GM19463 (cell line): ENCODE measurements around the gene KIAA1217.

Source experiments
- ATAC-seq: cut with Tn5 transposase; IDR thresholded peaks from one replicate; pipeline ENCODE4 v1.9.1; 2021; ENCODE audit warnings: mild to moderate bottlenecking, moderate library complexity; ENCODE audit not compliant: unreplicated experiment

Gene KIAA1217

DNA sequence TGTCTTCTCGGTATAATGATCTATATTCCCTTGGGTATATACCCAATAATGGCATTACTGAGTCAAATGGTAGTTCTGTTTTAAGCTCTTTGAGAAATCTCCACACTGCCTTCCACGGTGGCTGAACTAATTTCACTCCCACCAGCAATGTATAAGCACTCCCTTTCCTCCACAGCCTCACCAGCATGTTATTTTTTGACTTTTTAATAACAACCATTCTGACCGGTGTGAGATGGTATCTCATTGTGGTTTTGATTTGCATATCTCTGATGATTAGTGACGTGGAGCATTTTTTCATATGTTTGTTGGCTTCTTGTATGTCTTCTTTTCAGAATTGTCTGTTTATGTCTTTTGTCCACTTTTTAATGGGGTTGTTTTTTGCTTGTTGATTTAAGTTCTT lies 33.6 kb downstream of the KIAA1217 start:
- ATAC-seq: no peak

DNA sequence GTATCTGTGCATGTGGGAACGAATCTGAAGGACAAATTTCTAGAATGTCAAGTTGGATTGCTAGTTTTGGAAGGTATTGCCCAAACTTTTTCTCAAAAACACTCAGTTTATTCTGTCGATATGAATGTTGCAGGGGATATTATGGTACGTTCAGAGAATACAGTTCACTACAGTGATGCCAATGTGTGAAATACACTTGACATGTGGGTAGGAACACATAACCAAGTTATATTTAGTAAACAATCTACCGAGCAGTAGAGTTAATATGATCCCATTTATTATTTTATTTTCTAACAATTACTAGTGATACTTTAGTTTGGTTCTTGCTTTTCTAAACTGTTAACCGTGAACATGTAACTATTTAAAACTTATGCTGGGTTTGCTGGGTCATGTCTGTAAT lies 37.4 kb downstream of the KIAA1217 start:
- no peak for ATAC-seq

DNA sequence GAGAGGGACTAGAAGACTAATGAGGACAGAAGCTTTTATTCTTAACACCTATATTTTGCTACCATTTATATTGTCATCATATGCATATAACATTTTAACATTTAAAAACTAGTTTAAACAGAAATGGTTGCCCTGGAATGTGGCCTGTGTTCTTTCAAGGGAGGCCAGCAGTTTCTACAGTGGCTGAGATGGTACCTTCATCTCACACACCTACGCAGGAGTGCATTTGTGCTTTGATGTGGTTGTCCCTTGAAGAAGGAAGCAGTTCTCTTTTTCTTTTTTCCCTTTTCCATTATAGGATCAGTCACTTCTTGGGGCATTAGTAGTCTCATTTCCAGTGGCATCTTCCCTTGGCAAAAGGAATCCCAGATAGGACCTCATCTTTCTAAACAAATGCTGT lies 38.9 kb downstream of the KIAA1217 start:
- ATAC-seq: no peak

DNA sequence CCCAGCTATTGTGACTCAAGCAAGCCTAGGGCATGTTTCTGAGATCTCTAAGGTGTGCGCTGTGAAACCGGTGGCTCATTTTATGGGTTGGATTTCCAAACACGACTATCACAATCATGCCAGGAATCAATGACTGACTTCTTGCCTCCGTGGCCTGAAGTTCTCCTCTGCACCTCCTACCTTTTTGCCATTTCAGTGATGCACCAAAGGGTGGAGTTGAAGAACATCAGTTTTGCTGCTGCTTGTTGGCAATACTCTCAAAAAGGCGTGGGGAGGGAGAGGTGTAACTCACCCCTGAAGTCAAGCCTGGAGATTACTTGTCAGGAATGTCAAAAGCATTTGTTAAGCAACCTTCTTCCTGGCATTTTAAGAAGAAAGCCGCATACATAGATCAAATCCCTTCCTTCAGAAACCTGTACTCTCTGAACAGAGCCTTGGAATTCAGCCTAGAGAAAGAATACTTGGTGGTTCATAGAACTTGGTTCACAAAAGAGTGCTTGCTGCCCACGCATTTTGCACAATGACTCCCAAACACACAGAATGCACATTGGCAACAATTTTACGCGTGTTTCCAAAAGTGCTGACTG lies 41.0 kb downstream of the KIAA1217 start:
- ATAC-seq: no peak

DNA sequence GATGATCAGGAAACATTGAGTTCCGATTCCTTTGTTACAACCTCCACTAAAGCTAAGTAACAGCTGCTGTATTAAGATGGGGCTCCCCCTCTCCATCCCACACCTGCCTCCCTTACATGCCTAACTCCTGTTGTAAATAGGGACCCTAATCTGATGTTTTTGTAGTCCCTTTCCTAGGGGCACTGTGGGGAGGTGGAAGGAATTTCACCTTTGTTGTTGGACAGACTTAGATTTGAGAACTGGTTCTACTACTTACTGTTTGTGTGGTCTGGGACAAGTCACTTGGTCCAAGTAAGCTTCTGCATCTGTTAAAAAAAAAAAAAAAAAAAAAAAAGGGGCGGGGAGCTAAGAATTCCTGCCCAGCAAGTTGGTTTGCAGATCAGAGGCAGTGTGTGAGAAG lies 42.6 kb downstream of the KIAA1217 start:
- ATAC-seq: no peak

DNA sequence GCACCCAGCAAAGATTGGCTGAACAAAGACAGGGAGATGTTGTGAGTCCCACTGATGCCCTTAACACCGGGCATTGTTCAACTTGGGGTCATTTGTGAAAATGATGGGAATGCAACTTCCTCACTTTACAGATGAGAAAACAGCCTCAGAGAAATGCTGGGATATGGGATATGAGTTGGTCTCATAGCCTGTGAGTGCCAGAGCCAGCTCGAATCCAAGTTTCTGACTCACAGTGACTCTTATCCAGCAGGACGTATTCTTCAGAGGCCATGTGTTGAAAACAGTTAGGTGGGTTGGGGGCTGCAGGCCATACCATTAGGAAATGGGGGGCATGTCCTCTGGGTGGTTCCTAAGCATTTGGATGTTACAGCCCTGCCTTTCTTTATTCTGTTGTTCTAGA lies 45.2 kb downstream of the KIAA1217 start:
- ATAC-seq: no peak

DNA sequence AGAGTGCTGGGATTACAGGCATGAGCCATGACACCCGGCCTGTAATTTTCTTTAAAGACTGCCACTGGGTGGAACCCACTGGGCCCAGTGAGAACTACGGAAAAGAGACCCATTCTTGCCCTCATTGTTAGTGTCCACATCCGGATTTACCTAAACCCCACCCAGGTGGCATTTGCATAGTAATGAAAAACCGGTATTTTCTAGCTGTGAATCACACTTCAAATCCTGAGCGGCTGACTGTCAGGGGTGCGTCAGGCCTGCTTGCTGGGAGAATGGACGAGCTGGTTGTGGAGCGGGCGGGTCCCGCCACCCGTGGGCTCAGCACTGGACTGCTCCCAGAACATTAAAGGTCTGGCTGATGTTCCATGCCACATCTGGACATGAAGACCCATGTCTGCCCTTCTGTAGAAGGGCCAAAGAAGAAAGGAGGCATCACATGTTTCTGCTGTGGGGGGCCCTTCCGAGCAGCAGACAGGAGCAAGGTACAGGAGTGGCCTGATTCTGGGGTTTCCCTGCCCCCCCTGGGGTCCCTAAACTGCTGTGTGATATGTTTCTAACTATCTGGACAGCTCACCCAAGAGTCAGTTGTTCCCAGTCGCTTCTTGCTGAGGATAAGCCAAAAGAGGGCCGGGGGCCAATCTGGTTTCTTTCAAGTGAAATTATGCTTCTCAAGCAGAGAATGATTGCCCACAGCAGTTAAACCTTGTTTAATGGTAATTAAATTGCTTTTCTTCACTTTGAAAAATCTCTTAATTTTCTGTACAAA lies 46.4 kb downstream of the KIAA1217 start:
- ATAC-seq: no peak

DNA sequence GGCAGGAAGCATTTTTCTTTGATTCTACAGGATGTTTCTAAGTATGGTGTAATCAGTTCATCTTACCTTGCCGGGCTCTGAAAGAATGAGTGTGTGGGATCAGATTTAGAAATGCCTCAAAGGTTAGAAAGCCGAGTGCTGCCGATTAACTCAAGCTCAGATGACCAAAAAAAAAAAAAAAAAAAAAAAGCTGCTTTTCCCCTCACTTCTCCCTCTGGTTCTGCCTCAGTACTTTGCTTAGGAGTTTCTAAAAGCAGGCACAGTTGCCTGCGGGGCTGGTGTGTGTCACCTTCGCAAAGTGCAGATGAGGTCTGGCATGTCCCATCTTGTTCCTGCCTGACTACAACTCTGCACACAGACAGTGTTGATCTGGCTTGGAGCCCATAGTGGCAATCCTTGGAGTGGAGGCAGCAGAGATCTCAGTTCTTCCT lies 47.0 kb downstream of the KIAA1217 start:
- no peak for ATAC-seq

DNA sequence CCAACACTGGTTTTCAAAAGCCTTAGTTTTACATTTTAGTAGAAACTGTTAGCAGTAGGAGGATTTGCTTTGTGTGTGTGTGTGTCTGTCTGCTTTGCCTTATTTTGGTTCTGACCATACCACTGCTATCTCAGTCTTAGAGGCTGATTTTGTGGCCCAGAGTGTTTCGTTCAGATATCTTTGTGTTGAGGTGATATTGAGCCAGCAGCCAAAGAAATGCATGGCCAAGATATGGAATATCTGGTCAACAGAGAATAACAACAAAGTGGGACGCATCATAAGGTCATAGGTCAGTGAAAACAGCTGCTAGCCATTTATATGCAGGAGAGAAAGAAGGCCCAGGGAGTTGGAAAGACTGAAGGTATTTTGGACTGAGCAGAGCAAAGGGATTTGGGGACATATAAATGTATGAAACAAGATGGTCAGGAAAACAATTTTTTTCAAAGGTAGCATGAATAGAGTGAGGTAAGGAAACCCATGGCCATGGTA lies 47.7 kb downstream of the KIAA1217 start:
- ATAC-seq: no peak

DNA sequence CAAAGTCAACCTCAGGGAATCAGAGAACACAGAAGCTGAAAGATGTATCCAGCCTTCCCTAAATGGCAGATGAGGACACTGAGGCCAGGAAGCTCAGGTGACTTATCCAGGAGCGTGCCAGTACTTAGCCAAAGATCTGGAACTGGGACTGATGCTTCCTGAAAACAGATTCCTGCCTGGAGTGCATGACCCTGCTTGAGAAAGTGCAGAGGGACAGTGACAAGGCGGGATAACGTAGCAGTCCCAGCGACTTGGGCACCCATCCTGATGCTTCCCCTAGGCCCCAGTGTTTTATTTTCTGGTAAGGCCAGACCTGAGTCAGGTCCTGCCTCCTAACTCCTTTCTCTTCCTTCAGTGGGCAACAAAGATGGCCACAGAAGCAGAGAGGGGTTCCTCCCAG lies 48.6 kb downstream of the KIAA1217 start:
- ATAC-seq: no peak

DNA sequence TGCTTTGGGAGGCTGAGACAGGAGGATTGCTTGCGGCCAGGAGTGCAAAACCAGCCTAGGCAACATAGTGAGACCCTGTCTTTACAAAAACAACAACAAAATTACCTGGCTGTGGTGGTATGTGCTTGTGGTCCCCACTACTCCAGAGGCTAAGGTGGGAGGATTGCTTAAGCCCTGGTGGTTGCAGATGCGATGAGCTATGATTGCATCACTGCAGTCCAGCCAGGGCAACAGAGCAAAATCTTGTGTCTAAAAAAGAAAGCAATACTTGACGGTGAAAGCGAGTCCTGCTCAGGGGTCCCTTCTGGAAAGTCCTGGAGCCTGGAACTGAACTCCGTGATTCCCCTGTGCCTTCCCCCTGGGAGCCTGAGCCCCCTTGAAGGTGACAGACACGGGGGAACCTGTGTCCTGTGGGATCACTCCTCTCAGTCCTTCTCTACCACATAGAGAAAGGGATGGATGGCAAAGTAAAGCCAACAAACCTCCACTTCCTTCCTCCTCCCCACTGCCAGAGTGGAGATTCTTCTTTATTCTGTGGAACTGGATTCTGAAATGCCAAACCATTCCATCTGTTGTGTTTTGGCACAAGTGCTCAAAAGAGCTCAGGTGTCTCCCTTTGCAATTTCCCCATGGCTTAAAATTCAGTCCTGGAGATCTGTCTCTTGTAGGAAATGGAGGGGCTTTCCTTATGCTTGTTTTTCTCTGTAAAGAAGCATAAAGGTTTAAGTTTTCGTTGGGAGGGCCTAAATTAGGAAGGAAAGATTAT lies 50.6 kb downstream of the KIAA1217 start:
- ATAC-seq: no peak

DNA sequence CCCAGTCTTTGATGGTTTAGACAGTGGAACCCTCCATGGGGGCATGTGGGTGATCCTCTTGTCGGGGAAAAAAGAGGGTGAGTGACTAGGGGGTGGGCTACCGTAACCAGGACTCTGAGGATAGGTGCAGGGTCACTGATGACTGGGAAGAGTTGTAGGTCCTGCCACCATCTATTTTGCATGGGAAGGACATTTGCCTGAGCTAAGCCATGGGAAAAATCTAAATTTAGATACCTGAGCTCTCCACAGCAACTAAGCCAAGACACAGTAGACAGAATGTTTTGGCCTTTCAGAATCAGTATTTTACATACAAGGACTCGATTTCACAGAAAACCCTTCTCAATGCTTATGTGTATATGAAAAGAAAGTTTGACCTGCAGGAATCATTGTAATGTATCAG lies 52.7 kb downstream of the KIAA1217 start:
- ATAC-seq: no peak

DNA sequence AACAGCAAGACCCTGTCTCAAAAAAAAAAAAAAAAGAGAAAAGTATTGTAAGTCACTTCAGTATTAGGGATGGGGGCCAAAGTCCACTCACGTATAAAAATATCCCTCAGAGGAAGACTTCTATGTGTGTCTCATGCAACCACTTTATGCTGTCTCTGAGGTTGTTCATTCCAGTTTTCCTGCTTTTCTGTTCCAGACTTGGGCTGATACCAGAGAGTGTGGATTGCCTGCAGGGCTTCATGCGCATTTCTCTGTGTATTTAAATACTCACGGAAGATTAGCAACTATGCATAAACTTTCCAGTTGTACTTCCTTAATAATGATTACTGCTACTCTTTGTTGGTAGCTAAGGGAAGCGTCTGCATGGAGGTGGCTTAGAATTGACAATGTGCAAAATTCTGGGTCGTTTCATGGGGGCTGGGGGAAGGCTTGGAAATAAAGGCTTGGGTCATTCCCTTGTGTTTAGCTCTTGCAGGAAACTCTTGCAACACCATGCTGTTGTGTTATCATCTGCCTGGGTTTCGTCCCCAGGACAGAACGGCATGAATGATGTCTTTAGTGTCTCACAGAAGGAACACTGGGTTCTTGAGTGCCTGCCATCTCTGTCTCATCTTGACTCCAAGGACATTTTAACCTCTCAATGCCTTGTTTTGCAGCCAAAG lies 54.1 kb downstream of the KIAA1217 start:
- ATAC-seq: no peak

DNA sequence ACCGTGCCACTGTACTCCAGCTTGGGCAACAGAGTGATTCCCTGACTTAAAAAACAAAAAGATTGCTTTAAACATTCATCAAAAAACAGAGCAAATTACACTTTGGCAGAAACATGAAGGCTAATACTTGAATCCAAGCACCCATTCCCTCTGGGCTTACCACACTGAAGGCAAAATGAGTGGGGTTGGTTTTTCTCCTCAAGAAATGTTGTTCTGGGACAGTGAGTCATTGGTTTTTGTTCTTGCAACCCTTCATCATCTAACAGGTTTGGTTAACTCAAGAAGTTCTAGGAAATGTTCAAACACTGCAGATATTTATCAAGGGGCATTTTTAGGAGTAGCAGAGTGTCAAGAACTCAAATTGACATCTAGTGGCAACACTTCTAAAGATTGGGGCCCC lies 60.5 kb downstream of the KIAA1217 start:
- no peak for ATAC-seq

DNA sequence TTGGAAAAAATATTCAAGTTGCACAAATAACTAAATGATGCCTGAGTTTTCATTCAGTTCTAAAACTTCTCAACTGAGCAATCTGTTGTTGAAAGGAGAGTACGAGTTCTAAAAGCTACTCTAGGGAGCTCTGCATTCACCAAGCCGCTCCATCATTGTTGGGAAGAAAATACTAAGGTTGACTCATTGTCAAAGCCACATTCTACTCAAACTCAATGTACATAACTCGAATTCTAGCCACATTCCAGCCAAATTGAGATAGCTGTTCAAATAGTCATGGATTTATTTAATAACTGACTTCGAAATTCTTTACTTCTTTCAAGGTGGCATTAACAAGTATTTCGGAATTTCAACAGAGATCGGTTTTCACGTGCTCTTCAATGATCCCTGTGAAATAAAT lies 63.4 kb downstream of the KIAA1217 start:
- ATAC-seq: no peak

DNA sequence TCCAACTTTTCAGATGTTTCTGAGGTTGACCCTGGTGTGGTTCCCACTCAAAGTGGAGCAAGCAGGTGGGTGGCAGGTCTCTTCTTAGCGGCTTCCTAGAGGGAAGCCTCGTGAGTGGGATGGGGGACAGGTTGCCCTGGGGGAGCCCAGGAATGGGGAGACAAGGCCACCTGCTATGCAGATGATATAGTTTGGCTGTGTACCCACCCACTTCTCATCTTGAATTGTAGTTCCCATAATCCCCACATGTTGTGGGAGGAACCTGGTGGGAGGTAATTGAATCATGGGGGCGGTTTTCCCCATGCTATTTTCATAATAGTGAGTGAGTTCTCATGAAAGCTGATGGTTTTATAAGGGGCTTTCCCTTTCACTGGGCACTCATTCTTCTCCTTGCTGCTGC lies 68.3 kb downstream of the KIAA1217 start:
- no peak for ATAC-seq

DNA sequence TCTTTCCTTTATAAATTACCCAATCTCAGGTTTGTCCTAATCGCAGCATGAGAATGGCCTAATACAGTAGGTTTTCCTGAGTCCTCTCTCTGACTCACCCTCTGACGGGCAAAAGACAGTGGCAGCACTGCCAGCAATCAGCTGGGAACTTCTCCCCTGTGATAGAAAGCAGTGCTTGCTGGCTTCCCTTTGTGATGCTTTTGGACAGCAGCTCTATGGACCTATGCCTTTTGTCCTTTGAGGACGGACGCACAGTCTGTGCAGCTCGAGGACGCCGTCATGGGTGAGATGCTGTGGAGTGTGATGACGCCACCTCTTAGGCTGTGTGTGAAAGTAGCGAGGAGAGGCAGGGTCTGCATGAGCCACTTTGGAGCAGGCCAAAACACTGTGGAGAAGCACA lies 68.8 kb downstream of the KIAA1217 start:
- no peak for ATAC-seq

DNA sequence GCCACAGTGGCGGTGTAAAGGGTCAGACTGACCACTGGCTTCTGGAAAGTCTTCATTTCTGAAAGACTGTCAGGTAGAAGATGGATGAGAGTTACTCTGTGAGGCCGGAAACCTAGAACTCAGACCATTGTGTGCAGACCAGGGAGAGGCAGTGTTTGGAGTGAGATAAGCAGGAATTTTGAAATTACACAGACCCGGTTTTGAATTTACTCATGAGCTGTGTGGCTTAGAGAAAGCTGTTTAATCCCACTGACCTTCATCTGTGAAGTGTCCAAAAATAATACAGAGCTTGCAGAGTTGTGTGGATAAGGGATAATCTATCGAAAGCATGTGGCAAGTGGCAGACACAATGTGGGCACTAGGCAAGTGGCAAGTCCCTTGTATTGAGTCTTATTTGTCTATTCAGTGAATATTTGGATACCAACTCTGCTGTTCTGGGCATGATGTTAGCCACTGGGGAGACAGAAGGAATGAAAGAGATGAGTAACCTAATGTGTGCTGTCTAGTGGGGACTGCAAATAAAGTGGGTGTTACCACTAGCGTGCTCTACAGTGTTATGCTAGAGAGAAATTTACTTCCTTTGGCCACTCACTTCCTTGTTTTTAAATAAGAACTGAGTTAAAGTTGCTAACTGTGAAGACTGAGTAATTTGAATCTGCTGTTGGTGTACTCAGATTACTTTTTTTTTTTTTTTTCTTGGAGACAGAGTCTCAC lies 69.4 kb downstream of the KIAA1217 start:
- no peak for ATAC-seq

DNA sequence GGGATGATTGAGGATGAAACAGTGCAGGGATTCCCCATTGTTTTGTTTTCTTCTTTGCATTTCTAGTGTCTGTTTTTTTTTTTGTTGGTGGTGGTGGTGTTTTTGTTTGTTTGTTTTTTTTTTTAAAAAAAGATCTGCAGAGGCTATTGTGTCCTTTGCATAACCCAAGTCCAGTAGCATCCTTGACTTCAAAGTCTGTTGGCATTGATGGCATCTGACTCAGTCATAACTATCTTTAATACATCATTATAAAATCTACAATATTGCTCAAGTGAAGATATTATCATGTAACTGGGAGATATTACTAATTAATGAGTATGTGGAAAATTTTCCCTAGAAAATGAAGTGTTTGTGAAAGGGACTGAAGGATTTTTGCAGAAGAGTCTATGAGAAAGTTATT lies 70.2 kb downstream of the KIAA1217 start:
- ATAC-seq: no peak

DNA sequence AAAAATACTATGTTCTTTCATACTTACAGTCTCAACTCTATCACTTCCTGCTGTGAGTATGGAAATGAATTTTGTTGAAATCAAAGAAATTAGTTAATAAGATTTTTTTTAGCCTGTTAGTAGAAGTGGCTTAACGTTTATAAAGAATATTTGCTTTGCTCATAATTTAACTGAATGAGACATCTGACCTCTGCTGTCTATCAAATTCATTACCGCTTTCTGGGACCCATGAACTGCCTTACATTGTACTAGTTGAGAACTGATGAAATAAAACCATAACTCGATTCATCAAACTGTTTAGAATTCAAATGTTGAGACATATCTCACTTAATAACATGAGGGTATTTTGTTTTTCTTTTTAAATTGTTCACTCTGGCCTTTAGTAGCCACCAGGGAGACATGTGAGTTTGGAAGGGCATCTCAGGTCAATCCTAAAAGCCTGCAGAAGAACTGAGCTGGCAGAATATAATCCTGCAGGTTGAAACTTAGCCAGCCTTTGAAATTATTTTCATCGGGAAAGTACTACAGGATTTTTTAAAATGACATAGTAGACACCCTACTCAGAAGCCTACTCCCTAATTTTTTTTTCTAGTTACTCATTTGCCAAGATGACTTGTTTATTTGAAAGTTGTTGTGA lies 78.7 kb downstream of the KIAA1217 start:
- ATAC-seq: no peak
